BE2C (cell line): ENCODE measurements around the gene TINAG.

ENCODE experiments used
- DNase-seq: peaks from one replicate; pipeline ENCODE4 v3.0.0-alpha.2; 2020
- H3K27me3 ChIP-seq: fragments of 250-450 bp; sonication (Bioruptor Pico); 2 replicates; pipeline ENCODE4 v1.5.1; 2020; ENCODE audit warnings: mild to moderate bottlenecking
- H3K36me3 ChIP-seq: fragments of 250-450 bp; sonication (Bioruptor Pico); 2 replicates; pipeline ENCODE4 v1.5.1; 2020; ENCODE audit warnings: mild to moderate bottlenecking
- H3K4me1 ChIP-seq: fragments of 250-450 bp; sonication (Bioruptor Pico); 2 replicates; pipeline ENCODE4 v1.5.1; 2020
- H3K4me3 ChIP-seq: 2 replicates; pipeline ENCODE4 v1.5.1; 2011; ENCODE audit warnings: low read depth, low read length
- H3K9me3 ChIP-seq: fragments of 250-450 bp; sonication (Bioruptor Pico); 2 replicates; pipeline ENCODE4 v1.5.1; 2020
- TF ChIP-seq, protein P1 (sequence below): IDR thresholded peaks from 2 replicates; pipeline ENCODE4 v1.5.1; 2012; ENCODE audit warnings: mild to moderate bottlenecking, low read depth, low read length

The TINAG gene

DNA sequence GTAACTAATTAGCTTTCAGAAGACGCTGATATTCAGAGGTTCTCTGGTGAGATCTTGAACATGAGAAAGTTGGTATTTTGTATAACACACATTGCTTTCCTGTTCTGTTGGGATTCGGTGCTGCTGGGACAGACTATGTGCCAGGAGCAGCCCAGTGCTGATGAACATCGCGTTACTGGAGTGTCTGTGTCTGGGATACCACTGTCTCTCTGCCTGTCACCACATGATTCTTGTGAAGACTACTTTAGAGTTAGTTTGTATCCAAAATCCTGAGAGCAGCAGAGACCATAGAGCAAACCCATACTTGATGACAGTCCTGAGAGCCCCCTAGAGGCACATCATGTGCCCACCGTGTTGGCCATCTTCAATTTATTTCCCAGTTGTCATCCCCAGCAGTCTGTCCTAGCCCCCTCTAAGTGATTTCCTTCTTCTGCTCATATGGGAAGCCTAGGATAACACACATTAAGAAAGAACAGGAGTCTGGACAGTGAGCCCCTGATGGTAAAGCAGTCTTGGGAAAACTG, 41.8 kb upstream of the TINAG start:
- TF ChIP-seq, protein P1, sequence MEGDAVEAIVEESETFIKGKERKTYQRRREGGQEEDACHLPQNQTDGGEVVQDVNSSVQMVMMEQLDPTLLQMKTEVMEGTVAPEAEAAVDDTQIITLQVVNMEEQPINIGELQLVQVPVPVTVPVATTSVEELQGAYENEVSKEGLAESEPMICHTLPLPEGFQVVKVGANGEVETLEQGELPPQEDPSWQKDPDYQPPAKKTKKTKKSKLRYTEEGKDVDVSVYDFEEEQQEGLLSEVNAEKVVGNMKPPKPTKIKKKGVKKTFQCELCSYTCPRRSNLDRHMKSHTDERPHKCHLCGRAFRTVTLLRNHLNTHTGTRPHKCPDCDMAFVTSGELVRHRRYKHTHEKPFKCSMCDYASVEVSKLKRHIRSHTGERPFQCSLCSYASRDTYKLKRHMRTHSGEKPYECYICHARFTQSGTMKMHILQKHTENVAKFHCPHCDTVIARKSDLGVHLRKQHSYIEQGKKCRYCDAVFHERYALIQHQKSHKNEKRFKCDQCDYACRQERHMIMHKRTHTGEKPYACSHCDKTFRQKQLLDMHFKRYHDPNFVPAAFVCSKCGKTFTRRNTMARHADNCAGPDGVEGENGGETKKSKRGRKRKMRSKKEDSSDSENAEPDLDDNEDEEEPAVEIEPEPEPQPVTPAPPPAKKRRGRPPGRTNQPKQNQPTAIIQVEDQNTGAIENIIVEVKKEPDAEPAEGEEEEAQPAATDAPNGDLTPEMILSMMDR, result no peak
- no peaks in the 10 kb centered on the region for H3K27me3 ChIP-seq
- DNase-seq, result no peak

DNA sequence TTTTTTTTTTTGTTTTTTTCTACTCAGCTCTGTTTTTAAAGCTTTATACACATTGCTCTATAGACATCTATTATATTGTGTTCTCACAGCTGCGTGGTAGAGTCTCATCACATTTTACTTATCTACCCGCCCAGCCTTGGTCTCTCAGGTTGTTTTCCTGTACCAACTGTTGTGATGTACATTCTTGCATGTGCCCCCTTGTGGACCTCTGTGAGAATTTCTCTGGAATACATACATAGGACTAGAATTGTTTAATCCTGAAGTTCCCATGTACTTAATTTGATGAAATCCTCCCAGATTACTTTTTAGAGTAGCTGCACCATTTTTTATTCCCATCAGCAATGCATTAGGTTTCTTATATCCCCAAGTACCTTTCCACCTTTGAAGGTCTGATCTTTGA, 40.4 kb upstream of the TINAG start:
- TF ChIP-seq, protein P1, result peak; percentile 31; the same call in 1 of the 2 replicates
- Histone ChIP-seq H3K4me1 (no peaks in the 10 kb centered on the region), H3K9me3 (no peaks in the 10 kb centered on the region), H3K4me3 (no peak overlapping the region), H3K36me3 (no peaks in the 10 kb centered on the region), H3K27me3 (no peaks in the 10 kb centered on the region)
- peak; percentile 15 for DNase-seq

More for the DNA sequence above, 41.8 kb upstream of the TINAG start:
- Histone ChIP-seq H3K36me3 (no peaks in the 10 kb centered on the region), H3K4me3 (no peak overlapping the region), H3K4me1 (no peaks in the 10 kb centered on the region), H3K9me3 (no peaks in the 10 kb centered on the region)

DNA sequence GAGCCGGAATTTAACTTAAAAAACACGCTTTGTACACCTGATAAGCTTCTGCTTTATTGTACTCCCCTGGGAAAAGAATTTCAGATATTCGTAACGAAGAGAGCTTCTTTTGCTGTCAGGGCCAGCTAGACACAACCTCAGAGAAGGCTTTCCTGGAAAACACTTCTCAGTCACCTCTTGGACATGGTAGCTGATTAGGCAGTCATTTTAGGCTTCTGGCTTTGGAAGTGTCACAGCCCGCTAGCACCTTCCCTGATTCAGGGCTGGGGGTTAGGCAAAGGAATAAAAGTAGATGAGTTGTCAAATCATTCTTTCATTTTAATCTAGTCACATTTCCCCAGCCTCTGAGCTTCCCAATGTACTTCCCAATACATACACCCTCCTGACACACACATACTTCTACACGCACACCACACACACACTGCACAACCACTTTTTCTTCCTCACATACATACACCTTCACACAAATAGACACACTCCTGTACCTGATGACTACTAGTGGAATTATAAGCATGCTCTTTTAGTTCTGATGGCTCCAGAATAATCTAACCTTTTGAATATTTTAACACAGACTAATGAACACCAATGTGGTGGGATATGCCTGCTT, 34.9 kb upstream of the TINAG start:
- no peak for DNase-seq
- Histone ChIP-seq H3K4me3 (no peak overlapping the region), H3K9me3 (no peaks in the 10 kb centered on the region), H3K27me3 (no peaks in the 10 kb centered on the region), H3K36me3 (no peaks in the 10 kb centered on the region), H3K4me1 (no peaks in the 10 kb centered on the region)
- TF ChIP-seq, protein P1, result no peak

DNA sequence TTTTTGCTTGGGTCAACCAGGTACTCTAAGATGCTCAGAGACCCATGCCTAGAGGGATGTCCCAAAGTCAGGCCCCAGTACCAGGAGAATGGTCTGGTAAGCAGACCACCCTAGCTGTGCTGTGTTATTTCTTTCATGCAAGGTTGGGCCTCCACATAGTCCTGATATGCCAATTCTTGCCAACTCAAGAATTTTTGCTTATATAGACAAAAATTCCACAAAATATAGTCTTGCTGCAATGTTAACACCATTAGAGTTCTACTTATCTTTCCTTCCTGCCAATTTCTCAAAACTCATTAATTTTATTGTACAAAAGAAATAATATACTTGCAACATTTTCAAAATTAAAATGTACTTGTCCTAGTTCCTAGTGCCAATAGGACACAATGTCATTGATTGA, 33.9 kb upstream of the TINAG start:
- Histone ChIP-seq H3K4me3 (no peak overlapping the region), H3K4me1 (no peaks in the 10 kb centered on the region), H3K36me3 (no peaks in the 10 kb centered on the region), H3K27me3 (no peaks in the 10 kb centered on the region), H3K9me3 (no peaks in the 10 kb centered on the region)
- DNase-seq, result no peak
- TF ChIP-seq, protein P1, result no peak

DNA sequence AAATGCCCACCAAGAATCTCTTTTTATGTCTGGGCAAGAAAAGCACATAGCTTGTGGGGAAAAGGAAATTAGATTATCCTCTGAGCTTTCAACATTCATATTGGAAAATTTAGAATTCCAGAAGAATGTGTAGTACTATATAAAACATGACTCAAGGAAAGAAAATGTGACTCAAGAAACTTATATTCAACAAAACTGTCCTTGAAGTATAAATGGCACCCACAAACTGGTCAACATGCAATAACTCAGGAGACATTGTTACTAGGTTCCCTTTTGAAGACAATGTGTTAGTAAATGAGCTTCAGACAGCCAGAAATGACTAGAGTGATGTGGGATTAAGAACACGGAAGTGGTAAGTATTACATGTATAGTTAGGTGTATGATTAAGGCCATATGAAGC, 26.1 kb upstream of the TINAG start:
- no peaks in the 10 kb centered on the region for H3K4me1 ChIP-seq
- H3K27me3 ChIP-seq, result no peaks in the 10 kb centered on the region
- no peak for DNase-seq
- H3K36me3 ChIP-seq, result no peaks in the 10 kb centered on the region
- H3K4me3 ChIP-seq, result no peak overlapping the region
- TF ChIP-seq, protein P1, result no peak
- H3K9me3 ChIP-seq, result no peaks in the 10 kb centered on the region

DNA sequence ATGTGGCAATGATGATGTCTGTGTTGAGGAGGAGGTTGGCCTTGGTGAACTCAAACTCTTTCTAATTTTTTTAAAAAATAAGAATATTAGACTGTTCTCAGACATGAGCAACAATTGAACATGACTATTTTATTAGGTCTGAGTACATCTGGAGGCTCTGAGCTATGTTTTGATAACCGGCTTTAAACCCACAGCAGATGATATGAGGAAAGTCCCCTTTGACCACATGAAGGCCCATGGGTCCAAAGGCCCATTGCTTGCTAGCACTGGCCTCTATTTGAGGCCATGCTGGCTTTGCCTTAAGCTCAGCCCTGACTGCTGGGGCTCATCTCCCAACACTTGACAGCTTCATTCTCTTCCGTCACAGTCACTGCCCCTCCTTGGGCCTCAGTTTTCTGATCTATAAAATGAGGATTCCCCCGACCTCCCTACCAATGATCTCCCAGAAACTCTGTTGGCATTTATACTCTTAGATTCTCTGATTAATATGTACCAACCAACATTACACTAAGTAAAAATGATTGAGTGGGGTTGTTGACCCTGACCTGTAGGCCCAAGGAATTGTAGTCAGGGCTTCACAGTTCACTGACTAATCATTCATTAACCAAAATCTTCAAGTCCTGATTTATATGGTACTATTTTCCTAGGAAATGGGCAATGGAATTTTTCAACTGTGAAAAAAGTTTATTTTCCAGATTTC, 23.9 kb upstream of the TINAG start:
- Histone ChIP-seq H3K36me3 (no peaks in the 10 kb centered on the region), H3K9me3 (no peaks in the 10 kb centered on the region), H3K4me3 (no peak overlapping the region), H3K4me1 (no peaks in the 10 kb centered on the region), H3K27me3 (no peaks in the 10 kb centered on the region)
- no peak for DNase-seq
- TF ChIP-seq, protein P1, result no peak
